Right lobe of liver (tissue), 6 donors: Measurements from ENCODE around the gene DGLUCY. TPM values are rescaled to one million over a fixed set of nuclear protein-coding genes. Genes with fewer than 3 reads are reported as not detected.
"Not testable (repeated sequence)": the region's sequence is repeated elsewhere in the genome, so short reads cannot be mapped to it uniquely, and the experiment has no call there.

ENCODE experiments used
- ATAC-seq, 4 donors: fragments of 200-7000 bp; cut with Tn5 transposase; one replicate each; pipeline ENCODE4 v1.9.1; 2020; ENCODE audit warnings: mild to moderate bottlenecking in 4 of 4, moderate library complexity in 4 of 4
- DNase-seq, 3 donors: peaks; one replicate each; pipeline ENCODE4 v3.0.0-alpha.2; 2020
- H3K27ac ChIP-seq, 3 donors: fragments of 200-600 bp; one replicate each; pipeline ENCODE4 v1.8.0; 2022
- H3K27me3 ChIP-seq, 2 donors: fragments of 200-600 bp; one replicate each; pipeline ENCODE4 v1.8.0; 2022
- H3K36me3 ChIP-seq, 4 donors: fragments of 200-600 bp; sonication (generic) in 1 of 4; one replicate each; pipeline versions ENCODE4 v1.5.1 to v1.8.0; 2017 to 2022; ENCODE audit warnings: control low read depth in 1 of 4
- H3K4me1 ChIP-seq, 4 donors: fragments of 200-600 bp; sonication (generic) in 1 of 4; one replicate each; pipeline versions ENCODE4 v1.5.1 to v1.8.0; 2017 to 2022; ENCODE audit warnings: control low read depth in 1 of 4
- H3K4me3 ChIP-seq, 3 donors: fragments of 200-600 bp; one replicate each; pipeline ENCODE4 v1.8.0; 2022
- H3K9me3 ChIP-seq, 4 donors: fragments of 200-600 bp; sonication (generic) in 1 of 4; one replicate each; pipeline versions ENCODE4 v1.5.1 to v1.8.0; 2017 to 2022; ENCODE audit warnings: control low read depth in 1 of 4
- CTCF ChIP-seq, 4 donors: fragments of 200-600 bp in 3 of 4; fragments of 450-650 bp in 1 of 4; IDR thresholded peaks; one replicate each; pipeline versions ENCODE4 v1.5.1 to v1.8.0; 2016 to 2022; ENCODE audit warnings: antibody characterized with exemption in 4 of 4, mild to moderate bottlenecking in 2 of 4
- POLR2A ChIP-seq: fragments of 450-650 bp; IDR thresholded peaks from one replicate; pipeline ENCODE4 v1.6.1; 2017; ENCODE audit warnings: antibody characterized with exemption, mild to moderate bottlenecking
- WGBS: methylation state at CpG from one replicate; pipeline ENCODE4 v1.1.6; 2018; ENCODE audit warnings: low coverage, low lambda C conversion rate; ENCODE audit not compliant: insufficient coverage; ENCODE audit errors: missing lambda C conversion rate; 5-methylcytosine and 5-hydroxymethylcytosine counted together
- intact Hi-C, 2 donors: fragments of 100-400 bp; cut with DNase I; formaldehyde crosslinking; loops; one replicate each; pipeline versions ENCODE4 v1.11.2 to v1.14.1; 2022
- total RNA-seq, 6 experiments: library from RNA; depleted of rRNA in 2 of 6; stranded (reverse); fragments of >200 nt in 2 of 6; fragmentation: NEBNext Ultra II Directional in 3 of 6; extraction: Animal tissue kit (Norgen Biotek cat#: 25700) in 3 of 6; gene quantifications; one replicate each; pipeline versions ENCODE4 v1.1.0 to v1.2.4, GENCODE V29; 2016 to 2023
- donor health status: DM: no; HTN: yes; CAD: no.
- donor health status: DM: no; HTN: no; CAD: no.
- donor health status: DM: no; HTN: no; CAD: no.
- donor health status: DM: no; HTN: yes; CAD: no.
- donor health status: DM: no; HTN: yes; CAD: no.

DGLUCY gene
- total RNA-seq, 6 experiments from 2014 or later: 26.7 to 55.6 (median 39.8) TPM

DNA sequence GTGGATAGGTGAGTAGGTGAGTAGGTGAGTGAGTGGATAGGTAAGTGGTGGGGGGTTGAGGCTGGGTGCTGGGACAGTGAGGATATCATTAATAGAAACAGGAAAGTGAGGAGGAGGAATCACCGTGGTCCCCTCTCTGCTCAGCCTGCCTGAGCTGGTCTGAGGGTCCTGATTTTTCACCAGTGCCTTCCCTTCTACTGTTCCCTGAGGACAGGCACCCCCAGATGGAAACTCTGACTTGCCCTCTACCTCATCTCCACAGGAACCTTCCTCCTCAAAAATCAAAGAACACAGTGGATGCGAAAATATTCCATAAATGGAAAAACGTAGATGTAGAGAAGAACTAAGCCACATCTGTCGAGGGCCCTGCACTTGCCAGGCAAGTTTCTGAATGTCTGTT, 128.8 kb downstream of the DGLUCY start:
- no peaks in the 10 kb centered on the region for H3K4me1 ChIP-seq
- no peak for DNase-seq
- H3K27me3 ChIP-seq: no peaks in the 10 kb centered on the region
- intact Hi-C loops: no loop called here
- no peak for ATAC-seq
- no peak for TF ChIP-seq CTCF (IDR thresholded peaks at IDR 0.05)
- TF ChIP-seq POLR2A: no peak
- H3K9me3 ChIP-seq: no peaks in the 10 kb centered on the region
- WGBS: 66% methylated on average over 3 of the region's 4 CpGs
- H3K27ac ChIP-seq: no peak overlapping the region
- H3K36me3 ChIP-seq: no peaks in the 10 kb centered on the region
- no peak overlapping the region for H3K4me3 ChIP-seq

GRCh38 chr14:91243074-91243471, 129.2 kb downstream of the DGLUCY start:
- H3K4me1 ChIP-seq: no peaks in the 10 kb centered on the region
- 56% methylated on average over 6 of the region's 6 CpGs for WGBS
- TF ChIP-seq CTCF (IDR thresholded peaks at IDR 0.05) (no peak), POLR2A (no peak)
- DNase-seq (no peak), ATAC-seq (no peak)
- H3K4me3 ChIP-seq: no peak overlapping the region
- H3K9me3 ChIP-seq: no peaks in the 10 kb centered on the region
- H3K36me3 ChIP-seq: no peaks in the 10 kb centered on the region
- no peak overlapping the region for H3K27ac ChIP-seq
- intact Hi-C loops: no loop called here
- H3K27me3 ChIP-seq: no peaks in the 10 kb centered on the region

DNA sequence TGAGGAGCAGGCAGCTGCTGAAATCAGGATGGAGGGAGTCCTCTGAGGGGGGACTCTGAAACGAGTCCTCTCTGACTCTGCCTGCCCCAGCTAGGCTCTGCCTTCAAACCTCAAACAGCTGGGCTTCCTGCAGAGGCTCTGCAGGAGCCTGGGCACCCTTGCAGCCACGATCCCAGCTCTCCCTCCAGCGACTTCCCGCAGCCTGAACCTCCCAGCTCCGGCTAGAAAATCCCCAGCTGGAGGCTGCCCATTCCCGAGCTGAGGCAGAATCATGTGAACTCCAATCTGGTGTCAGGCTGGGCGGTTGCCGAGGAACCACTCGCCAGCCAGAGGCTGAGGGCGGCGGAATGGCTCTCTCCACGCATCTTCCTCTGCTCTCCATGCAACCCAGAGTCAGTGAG, 130.6 kb downstream of the DGLUCY start, which contains the start of gene GPR68:
Gene GPR68 (minus strand): TSS at position 204 of the 401 bp plus-strand sequence. CDS start 9,654 bp downstream, outside the sequence.
- TF ChIP-seq POLR2A (no peak), CTCF (IDR thresholded peaks at IDR 0.05) (no peak)
- ATAC-seq (peak; percentile 23 to 47 (median 36)), DNase-seq (no peak)
- no peaks in the 10 kb centered on the region for H3K27me3 ChIP-seq
- no peaks in the 10 kb centered on the region for H3K9me3 ChIP-seq
- H3K27ac ChIP-seq: no peak within 1 kb of the TSS
- no peak within 1 kb of the TSS for H3K4me3 ChIP-seq
- H3K4me1 ChIP-seq: no peaks in the 10 kb centered on the region
- H3K36me3 ChIP-seq: no peaks in the 10 kb centered on the region
- intact Hi-C loops: no loop called here
- WGBS: 0% methylated on average over 2 of the region's 12 CpGs

DNA sequence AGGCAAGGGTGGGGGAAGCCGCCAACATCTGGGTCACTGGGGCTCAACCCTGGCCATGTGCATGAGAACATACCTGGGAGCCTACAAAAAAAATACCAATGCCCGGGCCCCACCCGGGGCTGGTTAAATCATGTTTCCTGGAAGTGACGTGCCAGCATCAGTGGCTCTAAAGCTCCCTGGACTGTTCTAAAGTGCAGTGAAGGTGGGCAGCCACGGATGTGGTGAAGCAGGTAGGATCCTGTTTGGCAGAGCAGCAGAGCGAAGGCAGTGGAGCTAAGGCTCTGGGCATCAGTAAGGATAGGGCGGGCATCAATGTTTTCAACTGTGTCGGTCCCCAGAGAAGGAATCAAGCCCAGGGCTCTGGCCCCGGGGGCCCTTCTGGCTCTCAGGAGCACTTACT, 131.2 kb downstream of the DGLUCY start:
- Histone ChIP-seq H3K36me3 (no peaks in the 10 kb centered on the region), H3K4me1 (no peaks in the 10 kb centered on the region), H3K9me3 (no peaks in the 10 kb centered on the region), H3K4me3 (no peak overlapping the region), H3K27me3 (no peaks in the 10 kb centered on the region), H3K27ac (no peak overlapping the region)
- intact Hi-C loops: no loop called here
- ATAC-seq (peak in 2 of 4 donors; percentile 14 to 29), DNase-seq (no peak)
- TF ChIP-seq CTCF (IDR thresholded peaks at IDR 0.05) (no peak), POLR2A (no peak)
- WGBS: 55% methylated on average over 5 of the region's 9 CpGs

- ATAC-seq, H3K9me3 ChIP-seq, H3K36me3 ChIP-seq, intact Hi-C loops, H3K4me3 ChIP-seq, H3K27ac ChIP-seq, H3K4me1 ChIP-seq, H3K27me3 ChIP-seq, DNase-seq: not testable (repeated sequence)
- 91% methylated on average over 8 of the region's 8 CpGs for WGBS
Observed at GRCh38 chr14:91245616-91246015, 131.7 kb downstream of the DGLUCY start.
